AG04450 (cell line): ENCODE measurements around the gene GNPAT. TPM values are rescaled to one million over a fixed set of nuclear protein-coding genes. Genes with fewer than 3 reads are reported as not detected.

Experiments used
- CTCF ChIA-PET: fragments of 300-600, 350-600 bp; formaldehyde crosslinking; extraction: SDS; loops from one replicate; lab custom pipeline; 2022; ENCODE audit warnings: antibody characterized with exemption, inconsistent platforms; lab: Charles Lee
- POLR2A ChIA-PET: fragments of 350-600 bp; formaldehyde crosslinking; extraction: SDS; loops from one replicate; lab custom pipeline; 2021; ENCODE audit warnings: antibody characterized with exemption, inconsistent platforms; lab: Yijun Ruan, JAX
- DNase-seq: peaks from one replicate; pipeline ENCODE4 v3.0.0-alpha.2; 2011; ENCODE audit warnings: low read depth, low spot score
- H3K27ac ChIP-seq: one replicate; pipeline ENCODE4 v1.5.1; 2012; ENCODE audit warnings: low read depth, low read length, control low read depth
- H3K27me3 ChIP-seq: one replicate; pipeline ENCODE4 v1.6.0; 2012; ENCODE audit warnings: low read length; ENCODE audit not compliant: control insufficient read depth, insufficient read depth
- H3K4me3 ChIP-seq: 2 replicates; pipeline ENCODE4 v1.5.1; 2011; ENCODE audit warnings: mild to moderate bottlenecking, low read depth, low read length, control low read depth
- H3K9me3 ChIP-seq: 2 replicates; pipeline ENCODE4 v1.5.1; 2012; ENCODE audit warnings: low read length; ENCODE audit not compliant: control insufficient read depth, insufficient read depth
- polyA minus RNA-seq: library from RNA; depleted of rRNA, polyadenylated mRNA; stranded (reverse); fragments of >200 nt; gene quantifications from 2 replicates; pipeline ENCODE4 v1.2.3, GENCODE V29; 2011; rRNA and poly(A)+ RNA removed
- polyA plus RNA-seq: library from polyadenylated mRNA; depleted of rRNA; stranded (reverse); fragments of >200 nt; gene quantifications from 2 replicates; pipeline ENCODE4 v1.2.3, GENCODE V29; 2011; rRNA removed
- TF ChIP-seq, protein P1 (sequence below): IDR thresholded peaks from 2 replicates; pipeline ENCODE4 v1.5.1; 2011; ENCODE audit warnings: low read depth, low read length, control low read depth, inconsistent platforms

The GNPAT gene
- polyA plus RNA-seq = 41.2 and 56.1 TPM in 2 replicates
- 29.4 and 37.9 TPM in 2 replicates for polyA minus RNA-seq

GRCh38 chr1:231240883-231241735 is at the start of gene GNPAT:
TSS of gene GNPAT (plus strand) at chr1:231241212. CDS start at chr1:231241379, 167 bp downstream.
- DNase-seq = peak; percentile 61
- H3K9me3 ChIP-seq = no peaks in the 10 kb centered on the region; the same call in 1 of the 2 replicates
- H3K27ac ChIP-seq = no peak within 1 kb of the TSS
- TF ChIP-seq, protein P1, sequence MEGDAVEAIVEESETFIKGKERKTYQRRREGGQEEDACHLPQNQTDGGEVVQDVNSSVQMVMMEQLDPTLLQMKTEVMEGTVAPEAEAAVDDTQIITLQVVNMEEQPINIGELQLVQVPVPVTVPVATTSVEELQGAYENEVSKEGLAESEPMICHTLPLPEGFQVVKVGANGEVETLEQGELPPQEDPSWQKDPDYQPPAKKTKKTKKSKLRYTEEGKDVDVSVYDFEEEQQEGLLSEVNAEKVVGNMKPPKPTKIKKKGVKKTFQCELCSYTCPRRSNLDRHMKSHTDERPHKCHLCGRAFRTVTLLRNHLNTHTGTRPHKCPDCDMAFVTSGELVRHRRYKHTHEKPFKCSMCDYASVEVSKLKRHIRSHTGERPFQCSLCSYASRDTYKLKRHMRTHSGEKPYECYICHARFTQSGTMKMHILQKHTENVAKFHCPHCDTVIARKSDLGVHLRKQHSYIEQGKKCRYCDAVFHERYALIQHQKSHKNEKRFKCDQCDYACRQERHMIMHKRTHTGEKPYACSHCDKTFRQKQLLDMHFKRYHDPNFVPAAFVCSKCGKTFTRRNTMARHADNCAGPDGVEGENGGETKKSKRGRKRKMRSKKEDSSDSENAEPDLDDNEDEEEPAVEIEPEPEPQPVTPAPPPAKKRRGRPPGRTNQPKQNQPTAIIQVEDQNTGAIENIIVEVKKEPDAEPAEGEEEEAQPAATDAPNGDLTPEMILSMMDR = no peak; the same call in 1 of the 2 replicates
- no peaks in the 10 kb centered on the region for H3K27me3 ChIP-seq
- peak within 1 kb of the TSS; percentile 93 for H3K4me3 ChIP-seq
- POLR2A ChIA-PET = no interaction called here
- CTCF ChIA-PET = interaction anchor here (0.8 kb wide), 1 partner anchor 340 kb away, joined by 4 read pairs; no protein-coding TSS in a partner anchor

DNA sequence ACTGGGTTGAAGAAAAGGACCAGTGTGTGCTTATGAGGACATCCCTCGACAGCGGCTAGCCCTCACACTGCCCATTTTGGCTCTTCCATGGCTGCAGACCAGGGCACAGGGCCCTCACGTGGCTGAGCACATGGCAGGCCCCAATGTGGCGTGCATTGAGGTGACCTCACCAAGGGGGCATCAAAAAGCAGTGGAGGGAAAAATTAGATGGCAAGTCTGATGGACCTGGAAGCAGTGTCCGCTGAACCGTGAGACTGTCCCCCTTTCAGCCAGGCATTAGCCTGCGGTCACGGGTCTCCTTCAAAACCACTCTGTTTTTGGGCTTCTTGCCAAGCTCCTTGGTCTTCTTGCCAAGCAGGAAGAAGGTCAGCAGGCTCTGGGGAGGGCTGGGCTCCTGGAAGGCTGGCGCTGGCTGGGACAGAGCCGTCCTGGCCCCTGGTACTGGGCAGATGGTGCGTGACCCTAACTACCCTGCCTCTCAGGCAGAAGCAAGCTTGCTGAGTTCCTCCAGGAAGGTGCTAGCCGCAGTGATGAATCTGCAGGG is 48.3 kb upstream of the GNPAT start:
- H3K27ac ChIP-seq = no peak overlapping the region
- no peak for DNase-seq
- H3K4me3 ChIP-seq = no peak overlapping the region
- POLR2A ChIA-PET = no interaction called here
- H3K27me3 ChIP-seq = peaks cover 2% of the 10 kb centered on the region
- TF ChIP-seq, protein P1 = no peak
- H3K9me3 ChIP-seq = no peaks in the 10 kb centered on the region
- CTCF ChIA-PET = no interaction called here

DNA sequence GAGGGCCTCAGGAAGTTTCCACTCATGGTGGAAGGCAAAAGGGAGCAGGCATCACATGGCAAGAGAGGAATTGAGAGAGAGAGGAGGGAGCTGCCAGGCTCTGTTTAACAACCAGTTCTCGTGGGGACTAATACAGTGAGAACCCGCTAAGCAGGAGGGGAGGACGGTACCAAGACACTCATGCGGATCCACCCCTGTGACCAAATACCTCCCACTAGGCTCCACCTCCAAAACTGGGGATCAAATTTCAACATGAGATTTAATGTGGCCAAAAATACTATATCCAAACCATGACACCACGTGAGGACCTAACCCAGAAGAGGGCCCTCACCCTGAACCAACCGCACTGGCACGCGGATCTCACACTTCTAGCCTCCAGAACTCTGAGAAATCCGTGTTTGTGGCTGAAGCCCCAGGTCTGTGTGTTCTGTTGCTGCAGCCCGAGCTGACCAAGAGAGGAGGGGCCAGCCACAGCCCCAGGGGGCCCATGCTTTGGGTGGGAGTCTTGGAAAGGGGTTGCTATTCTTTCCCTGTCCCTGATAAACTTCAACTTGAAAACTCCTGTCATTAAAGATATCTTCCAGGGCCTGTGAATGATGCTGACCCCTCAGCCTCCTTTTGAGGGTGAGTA is 47.2 kb upstream of the GNPAT start:
- DNase-seq = no peak
- Histone ChIP-seq H3K27me3 (peaks cover 2% of the 10 kb centered on the region), H3K4me3 (no peak overlapping the region), H3K27ac (no peak overlapping the region), H3K9me3 (no peaks in the 10 kb centered on the region)
- POLR2A ChIA-PET = no interaction called here
- CTCF ChIA-PET = no interaction called here
- TF ChIP-seq, protein P1 = no peak

GRCh38 chr1:231194476-231194842 is 46.6 kb upstream of the GNPAT start:
- no peak for DNase-seq
- no peak overlapping the region for H3K27ac ChIP-seq
- peaks cover 8% of the 10 kb centered on the region for H3K27me3 ChIP-seq
- ChIA-PET CTCF (no interaction called here), POLR2A (no interaction called here)
- no peaks in the 10 kb centered on the region for H3K9me3 ChIP-seq
- TF ChIP-seq, protein P1 = no peak
- H3K4me3 ChIP-seq = no peak overlapping the region
